Astrocyte of the spinal cord (primary cell): ENCODE results near the gene SERGEF.
A peak's percentile ranks its signal among the peaks of the same experiment; 100 is the strongest.

Source experiments
- DNase-seq: peaks from one replicate; pipeline ENCODE4 v3.0.0; 2011; ENCODE audit warnings: low read depth, low spot score
- H3K4me3 ChIP-seq: 2 replicates; pipeline ENCODE4 v1.5.1; 2011; ENCODE audit warnings: low read depth, mild to moderate bottlenecking, low read length, moderate library complexity
- CTCF ChIP-seq: IDR thresholded peaks from 2 replicates; pipeline ENCODE4 v1.5.1; 2012; ENCODE audit warnings: low read depth, mild to moderate bottlenecking, low read length, inconsistent platforms
- in situ Hi-C: cut with HindIII; loops from 2 replicates; pipeline ENCODE4 v1.10.0; 2017; ENCODE audit warnings: low sequenced_read_pairs

SERGEF gene

GRCh38 chr11:17840101-17840548 lies 172.7 kb downstream of the SERGEF start:
- no peak for DNase-seq
- no peak overlapping the region for H3K4me3 ChIP-seq
- in situ Hi-C loops = no loop called here
- no peak for TF ChIP-seq CTCF

- in situ Hi-C loops = no loop called here
- TF ChIP-seq CTCF = no peak
- no peak overlapping the region for H3K4me3 ChIP-seq
- DNase-seq = no peak
Observed at GRCh38 chr11:17839450-17839849, 173.4 kb downstream of the SERGEF start.

- TF ChIP-seq CTCF = no peak
- in situ Hi-C loops = no loop called here
- no peak for DNase-seq
- no peak overlapping the region for H3K4me3 ChIP-seq
Observed at GRCh38 chr11:17838102-17838501, 174.7 kb downstream of the SERGEF start.

GRCh38 chr11:17831883-17832282 lies 181.0 kb downstream of the SERGEF start:
- TF ChIP-seq CTCF = no peak
- in situ Hi-C loops = no loop called here
- DNase-seq = no peak
- no peak overlapping the region for H3K4me3 ChIP-seq

GRCh38 chr11:17831228-17831627 lies 181.6 kb downstream of the SERGEF start:
- H3K4me3 ChIP-seq = no peak overlapping the region
- in situ Hi-C loops = no loop called here
- DNase-seq = no peak
- TF ChIP-seq CTCF = no peak

- DNase-seq = peak; percentile 25
- H3K4me3 ChIP-seq = no peak overlapping the region
- in situ Hi-C loops = no loop called here
- no peak for TF ChIP-seq CTCF
Observed at GRCh38 chr11:17828311-17828751, 184.5 kb downstream of the SERGEF start.

- in situ Hi-C loops = no loop called here
- TF ChIP-seq CTCF = peak; percentile 20
- no peak for DNase-seq
- no peak overlapping the region for H3K4me3 ChIP-seq
Observed at GRCh38 chr11:17827006-17827405, 185.8 kb downstream of the SERGEF start.
